ENCODE data around the gene STX18.

GRCh38 chr4:4439782-4440181 is 102.1 kb downstream of the STX18 start:
- TF ChIP-seq SUZ12 (IDR thresholded peaks at IDR 0.05; ENCODE audit: extremely low read depth, insufficient read depth, insufficient read length) (no peak), ZNF274 (IDR thresholded peaks at IDR 0.05; ENCODE audit: low read depth, low read length) (no peak)

All from NT2/D1 (cell line).